ENCODE data around the gene KBTBD7. TPM values are rescaled to one million over a fixed set of nuclear protein-coding genes. Genes with fewer than 3 reads are reported as not detected.

The KBTBD7 gene, protein sequence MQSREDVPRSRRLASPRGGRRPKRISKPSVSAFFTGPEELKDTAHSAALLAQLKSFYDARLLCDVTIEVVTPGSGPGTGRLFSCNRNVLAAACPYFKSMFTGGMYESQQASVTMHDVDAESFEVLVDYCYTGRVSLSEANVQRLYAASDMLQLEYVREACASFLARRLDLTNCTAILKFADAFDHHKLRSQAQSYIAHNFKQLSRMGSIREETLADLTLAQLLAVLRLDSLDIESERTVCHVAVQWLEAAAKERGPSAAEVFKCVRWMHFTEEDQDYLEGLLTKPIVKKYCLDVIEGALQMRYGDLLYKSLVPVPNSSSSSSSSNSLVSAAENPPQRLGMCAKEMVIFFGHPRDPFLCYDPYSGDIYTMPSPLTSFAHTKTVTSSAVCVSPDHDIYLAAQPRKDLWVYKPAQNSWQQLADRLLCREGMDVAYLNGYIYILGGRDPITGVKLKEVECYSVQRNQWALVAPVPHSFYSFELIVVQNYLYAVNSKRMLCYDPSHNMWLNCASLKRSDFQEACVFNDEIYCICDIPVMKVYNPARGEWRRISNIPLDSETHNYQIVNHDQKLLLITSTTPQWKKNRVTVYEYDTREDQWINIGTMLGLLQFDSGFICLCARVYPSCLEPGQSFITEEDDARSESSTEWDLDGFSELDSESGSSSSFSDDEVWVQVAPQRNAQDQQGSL
- 4.1 and 4.6 TPM in 2 replicates for total RNA-seq

DNA sequence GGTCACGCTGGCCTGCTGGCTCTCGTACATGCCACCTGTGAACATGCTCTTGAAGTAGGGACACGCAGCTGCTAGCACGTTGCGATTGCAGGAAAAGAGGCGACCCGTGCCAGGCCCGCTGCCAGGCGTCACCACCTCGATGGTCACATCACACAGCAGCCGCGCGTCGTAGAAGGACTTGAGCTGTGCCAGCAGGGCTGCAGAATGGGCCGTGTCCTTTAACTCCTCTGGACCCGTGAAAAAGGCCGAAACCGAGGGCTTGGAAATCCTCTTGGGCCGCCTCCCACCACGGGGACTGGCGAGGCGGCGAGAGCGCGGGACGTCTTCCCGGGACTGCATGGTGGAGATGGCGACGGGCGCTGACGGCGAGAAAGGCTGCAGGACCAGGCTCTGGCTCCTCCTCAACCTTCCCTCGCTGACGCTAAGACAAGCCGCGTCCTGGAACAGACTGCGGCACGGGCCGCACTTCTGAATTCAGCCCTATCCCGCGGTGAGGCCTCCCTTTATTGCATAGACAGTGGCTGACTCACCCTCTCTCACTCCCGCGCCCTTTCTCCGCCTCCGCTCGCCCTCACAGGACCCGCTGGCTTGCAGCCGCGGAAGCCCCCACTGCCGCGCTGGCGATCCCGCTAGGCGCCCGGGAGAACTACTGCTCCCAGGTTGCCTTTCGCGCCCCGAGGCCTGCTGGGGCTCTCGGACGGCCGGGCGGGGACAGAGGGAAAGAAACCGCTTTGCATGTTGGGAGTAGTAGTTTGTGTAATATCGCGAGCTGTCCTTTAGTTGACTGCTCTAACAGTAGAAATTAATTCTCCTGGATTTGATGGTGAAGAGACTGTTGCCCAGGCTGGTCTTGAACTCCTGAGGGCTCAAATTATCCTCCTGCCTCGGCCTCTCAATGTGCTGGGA, at the start of gene KBTBD7:
KBTBD7 (minus strand) TSS at position 651 of the 906 bp plus-strand sequence; CDS start at position 339, 312 bp downstream.

Other genes with a start within 250 kb of the KBTBD7 start
- gene ELF1, start 175.3 kb downstream of the KBTBD7 start, total RNA-seq, result 87.3 and 97.7 TPM in 2 replicates
- gene WBP4, start 133.1 kb downstream of the KBTBD7 start, total RNA-seq, result 5.2 and 7.2 TPM in 2 replicates
- 8.3 and 9.1 TPM in 2 replicates for gene KBTBD6, start 61.8 kb downstream of the KBTBD7 start, total RNA-seq
- gene MTRF1, start 69.0 kb upstream of the KBTBD7 start, total RNA-seq, result 10.1 and 13.9 TPM in 2 replicates
- 7.8 and 13.0 TPM in 2 replicates for gene NAA16, start 116.7 kb upstream of the KBTBD7 start, total RNA-seq